Muscle of arm (tissue), 12 donors: ENCODE data around the gene PACS1. TPM values are rescaled to one million over a fixed set of nuclear protein-coding genes. Genes with fewer than 3 reads are reported as not detected.
"Not testable (repeated sequence)": the region's sequence is repeated elsewhere in the genome, so short reads cannot be mapped to it uniquely, and the experiment has no call there.

Experiments used
- DNase-seq: peaks from one replicate; pipeline ENCODE4 v3.0.0-alpha.2; 2013
- polyA plus RNA-seq, 12 donors: library from polyadenylated mRNA; unstranded; fragments of 120-200 nt; gene quantifications; one replicate each; pipeline ENCODE4 v1.2.1, GENCODE V29; 2013; ENCODE audit not compliant: insufficient read length in 12 of 12

Gene PACS1
- polyA plus RNA-seq, 12 donors = 29.9 to 128 (median 33.8) TPM

- DNase-seq = no peak
These were observed 1.3 kb downstream of the PACS1 start for GRCh38 chr11:66071381-66071801.

DNA sequence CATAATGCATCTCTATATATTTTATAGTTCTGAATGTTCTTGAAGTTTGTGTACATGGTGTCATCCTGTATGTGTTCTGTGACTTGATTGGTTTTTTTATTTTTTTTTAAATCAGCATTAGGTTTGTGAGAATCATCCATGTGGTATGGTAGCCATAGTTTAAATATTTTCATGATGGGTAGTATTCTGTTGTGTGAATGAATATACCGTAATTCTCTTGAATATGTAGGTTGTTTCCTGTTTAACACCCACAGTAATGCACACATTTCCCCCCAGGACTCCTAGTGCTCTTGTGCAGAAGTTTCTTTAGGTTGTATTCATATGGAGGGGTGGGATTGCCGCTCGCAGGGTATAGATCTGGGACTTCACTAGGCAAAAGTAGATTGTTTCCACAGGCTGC, 2.0 kb downstream of the PACS1 start:
- no peak for DNase-seq

- no peak for DNase-seq
These were observed 2.4 kb downstream of the PACS1 start for GRCh38 chr11:66072518-66072917.

- DNase-seq = no peak
These were observed 3.6 kb downstream of the PACS1 start for GRCh38 chr11:66073669-66074068.

DNA sequence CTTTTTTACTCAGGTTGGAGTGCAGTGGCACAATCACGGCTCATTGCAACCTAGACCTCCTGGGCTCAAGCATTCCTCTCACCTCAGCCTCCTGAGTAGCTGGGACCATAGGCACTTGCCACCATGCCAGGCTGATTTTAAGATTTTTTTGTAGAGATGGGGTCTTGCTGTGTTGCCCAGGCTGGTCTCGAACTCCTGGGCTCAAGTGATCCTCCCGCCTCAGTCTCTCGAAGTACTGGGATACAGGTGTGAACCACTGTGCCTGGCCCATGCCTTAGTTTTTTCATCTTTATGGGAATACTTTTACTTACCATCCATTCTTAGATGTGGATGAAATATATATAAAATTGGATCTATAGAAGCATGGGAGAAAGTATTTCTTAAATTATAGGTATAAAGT, 5.2 kb downstream of the PACS1 start:
- no peak for DNase-seq

DNA sequence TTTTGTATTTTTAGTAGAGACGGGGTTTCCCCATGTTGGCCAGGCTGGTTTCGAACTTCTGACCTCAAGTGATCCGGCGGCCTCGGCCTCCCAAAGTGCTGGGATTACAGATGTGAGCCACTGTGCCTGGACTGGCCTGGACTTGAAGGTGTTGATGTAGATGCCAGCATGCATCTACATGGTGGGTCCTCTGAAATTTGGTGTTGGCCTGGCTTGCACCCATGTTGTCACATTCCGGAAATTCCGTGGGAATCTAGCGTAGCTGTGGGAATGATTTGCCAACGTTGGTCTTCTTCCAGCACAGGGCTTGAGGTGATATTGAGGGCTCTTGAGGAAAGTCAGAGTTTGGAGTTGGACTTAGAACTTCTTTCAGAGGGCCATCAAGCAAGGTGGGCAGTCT, 6.5 kb downstream of the PACS1 start:
- no peak for DNase-seq

- DNase-seq = no peak
These were observed 7.9 kb downstream of the PACS1 start for GRCh38 chr11:66077927-66078326.

GRCh38 chr11:66078949-66079348, 8.9 kb downstream of the PACS1 start:
- DNase-seq = not testable (repeated sequence)

- no peak for DNase-seq
These were observed 10.2 kb downstream of the PACS1 start for GRCh38 chr11:66080055-66080817.

DNA sequence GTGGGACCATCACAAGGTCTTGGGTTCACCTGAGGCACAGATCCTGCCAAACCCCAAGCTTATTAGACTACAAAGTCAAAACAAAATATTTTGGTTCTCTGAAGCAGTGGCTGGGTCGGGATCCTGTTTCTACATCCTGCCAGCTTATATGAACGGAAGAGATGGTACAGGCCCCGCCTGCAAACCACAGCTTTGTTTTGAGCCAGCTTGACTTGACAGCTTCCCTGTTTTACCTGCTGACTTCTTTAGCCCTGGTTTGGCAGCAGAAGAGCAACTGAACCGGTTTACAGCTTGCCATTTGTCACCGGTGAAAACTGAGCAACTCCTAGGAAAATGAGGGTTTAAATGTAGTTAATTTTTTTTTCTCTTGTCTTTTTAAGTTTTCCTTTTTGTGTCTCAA, 11.4 kb downstream of the PACS1 start:
- no peak for DNase-seq

GRCh38 chr11:66082946-66083698, 13.1 kb downstream of the PACS1 start:
- DNase-seq = no peak

GRCh38 chr11:66083767-66084166, 13.7 kb downstream of the PACS1 start:
- no peak for DNase-seq

GRCh38 chr11:66084821-66085475, 14.9 kb downstream of the PACS1 start:
- no peak for DNase-seq

GRCh38 chr11:66087148-66087908, 17.3 kb downstream of the PACS1 start:
- DNase-seq = no peak

GRCh38 chr11:66089067-66089466, 19.0 kb downstream of the PACS1 start:
- DNase-seq = no peak

DNA sequence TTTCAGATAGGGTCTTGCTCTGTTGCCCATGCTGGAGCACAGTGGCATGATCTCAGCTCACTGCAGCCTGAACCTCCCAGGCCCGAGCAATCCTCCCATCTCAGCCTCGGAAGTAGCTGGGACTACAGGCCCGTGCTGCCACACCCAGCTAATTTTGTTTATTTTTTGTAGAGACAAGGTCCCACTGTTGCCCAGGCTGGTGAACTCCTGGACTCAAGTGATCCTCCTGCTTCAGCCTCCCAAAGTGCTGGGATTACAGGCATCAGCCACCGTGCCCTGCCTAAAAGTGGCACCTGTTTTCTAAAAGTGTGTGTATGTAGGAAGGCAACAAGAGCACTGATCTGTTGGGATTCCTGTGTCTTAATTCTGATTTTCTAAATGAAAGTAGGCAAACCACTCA, 20.2 kb downstream of the PACS1 start:
- DNase-seq = no peak

- not testable (repeated sequence) for DNase-seq
These were observed 22.1 kb downstream of the PACS1 start for GRCh38 chr11:66092125-66092524.

DNA sequence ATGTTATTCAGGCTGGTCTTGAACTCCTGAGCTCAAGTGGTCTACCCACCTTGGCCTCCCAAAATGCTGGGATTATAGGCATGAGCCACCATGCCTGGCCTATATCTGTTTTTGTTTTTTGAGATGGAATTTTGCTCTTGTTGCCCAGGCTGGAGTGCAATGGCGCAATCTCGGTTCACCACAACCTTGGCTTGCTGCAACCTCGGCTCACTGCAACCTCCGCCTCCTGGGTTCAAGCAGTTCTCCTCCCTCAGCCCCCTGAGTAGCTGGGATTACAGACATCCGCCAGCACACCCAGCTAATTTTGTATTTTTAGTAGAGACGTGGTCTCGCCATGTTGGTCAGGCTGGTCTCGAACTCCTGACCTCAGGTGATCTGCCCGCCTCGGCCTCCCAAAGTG, 29.7 kb downstream of the PACS1 start:
- not testable (repeated sequence) for DNase-seq

DNA sequence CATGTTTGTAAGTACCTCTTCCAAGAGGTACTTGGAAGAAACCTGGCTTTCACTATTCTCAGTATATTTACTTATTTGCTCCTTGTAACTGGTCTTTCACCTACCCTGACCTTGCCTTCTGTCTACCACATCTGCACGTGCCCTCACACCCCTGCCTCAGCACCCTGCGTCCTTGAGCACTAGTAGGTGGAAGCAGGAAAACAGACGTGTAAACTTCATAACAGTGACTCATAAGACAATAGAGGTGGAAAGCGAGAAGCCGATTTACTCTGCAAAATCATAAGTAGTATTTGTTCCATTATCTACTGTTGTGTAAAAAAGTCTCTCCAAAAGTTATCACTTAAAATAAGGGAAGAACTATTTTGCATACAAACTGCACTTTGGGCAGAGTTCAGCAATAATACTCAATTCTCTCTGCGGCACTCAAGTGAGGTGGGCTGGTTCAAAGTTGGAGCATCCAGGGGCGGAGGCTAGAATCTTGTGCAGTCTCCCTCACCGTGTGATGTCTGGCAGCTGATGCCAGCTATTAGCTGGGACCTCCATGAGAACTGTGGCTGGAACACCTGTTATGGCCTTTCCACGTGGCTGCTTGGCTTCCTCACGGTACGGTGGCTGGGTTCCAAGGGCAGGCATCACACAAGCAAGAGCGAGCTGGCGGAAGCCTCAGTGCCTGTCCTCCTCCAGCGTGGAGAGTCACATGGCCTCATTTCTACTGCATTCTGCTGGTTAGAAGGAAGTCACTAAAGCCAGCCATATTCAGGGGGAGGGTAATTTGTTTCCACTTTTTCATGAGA, 30.4 kb downstream of the PACS1 start:
- DNase-seq = peak; percentile 61

GRCh38 chr11:66101066-66101464, 31.0 kb downstream of the PACS1 start:
- DNase-seq = no peak

GRCh38 chr11:66104057-66104638, 34.1 kb downstream of the PACS1 start:
- DNase-seq = no peak
